PC-3 (cell line): ENCODE results near the gene PTCD1. TPM values are rescaled to one million over a fixed set of nuclear protein-coding genes. Genes with fewer than 3 reads are reported as not detected.

Experiments used
- ATAC-seq: fragments of 200-7000 bp; cut with Tn5 transposase; 2 replicates; pipeline ENCODE4 v1.9.1; 2020; ENCODE audit warnings: mild to moderate bottlenecking, moderate library complexity
- BruUV-seq: library from RNA; stranded (reverse); fragments of 400-500 nt; replicated peaks from 2 replicates; lab custom pipeline; 2021; lab: Mats Ljungman, UMichigan
- CTCF ChIA-PET: fragments of 300-600 bp; sonication (Branson Sonifier 250); formaldehyde crosslinking; loops from one replicate; lab custom pipeline; 2022; ENCODE audit warnings: antibody characterized with exemption; lab: Charles Lee
- POLR2A ChIA-PET: fragments of 300-600 bp; sonication (Branson Sonifier 250); formaldehyde crosslinking; loops from one replicate; lab custom pipeline; 2022; ENCODE audit warnings: antibody characterized with exemption; ENCODE audit not compliant: unreplicated experiment; lab: Charles Lee
- DNase-seq: peaks from one replicate; pipeline ENCODE4 v3.0.0-alpha.2; 2015
- H2AFZ ChIP-seq: fragments of 300-600 bp; sonication (generic); 2 replicates; pipeline ENCODE4 v1.6.0; 2016; ENCODE audit warnings: antibody characterized with exemption, low read length
- H3F3A ChIP-seq: fragments of 300-600 bp; sonication (generic); one replicate; pipeline ENCODE4 v1.6.0; 2017; ENCODE audit warnings: antibody characterized with exemption, low read length, control low read depth, mild to moderate bottlenecking; ENCODE audit not compliant: unreplicated experiment
- H3K27ac ChIP-seq: fragments of 300-600 bp; sonication (generic); 2 replicates; pipeline ENCODE4 v1.5.1; 2016; ENCODE audit warnings: mild to moderate bottlenecking, low read length
- H3K27me3 ChIP-seq: fragments of 300-600 bp; sonication (generic); 2 replicates; pipeline ENCODE4 v1.6.1; 2016; ENCODE audit warnings: low read length, mixed read lengths
- H3K36me3 ChIP-seq: fragments of 300-600 bp; sonication (generic); 2 replicates; pipeline ENCODE4 v1.6.1; 2016; ENCODE audit warnings: low read depth, mixed run types, low read length, mixed read lengths
- H3K4me1 ChIP-seq: fragments of 300-600 bp; sonication (generic); 2 replicates; pipeline ENCODE4 v1.5.1; 2016; ENCODE audit warnings: low read length; ENCODE audit not compliant: insufficient read depth
- H3K4me2 ChIP-seq: fragments of 300-600 bp; sonication (generic); 2 replicates; pipeline ENCODE4 v1.6.0; 2016; ENCODE audit warnings: low read length
- H3K4me3 ChIP-seq: fragments of 300-600 bp; sonication (generic); 2 replicates; pipeline ENCODE4 v1.5.1; 2016; ENCODE audit warnings: mild to moderate bottlenecking, low read length, mixed read lengths
- H3K79me2 ChIP-seq: fragments of 300-600 bp; sonication (generic); 2 replicates; pipeline ENCODE4 v1.6.1; 2017; ENCODE audit warnings: low read length, mixed read lengths
- H3K9ac ChIP-seq: fragments of 300-600 bp; sonication (generic); 2 replicates; pipeline ENCODE4 v1.6.0; 2016; ENCODE audit warnings: mild to moderate bottlenecking, low read length
- H3K9me2 ChIP-seq: fragments of 300-600 bp; sonication (generic); replicated peaks from 2 replicates; pipeline ENCODE4 v1.6.1; 2016; ENCODE audit warnings: mixed run types, low read length, mixed read lengths
- H3K9me3 ChIP-seq: fragments of 300-600 bp; sonication (generic); 2 replicates; pipeline ENCODE4 v1.6.1; 2016; ENCODE audit warnings: low read length, mixed read lengths
- H4K20me1 ChIP-seq: fragments of 300-600 bp; sonication (generic); 2 replicates; pipeline ENCODE4 v1.6.1; 2016; ENCODE audit warnings: low read length, mixed read lengths
- EZH2 ChIP-seq: fragments of 300-600 bp; sonication (generic); IDR thresholded peaks from one replicate; pipeline ENCODE4 v1.6.1; 2017; ENCODE audit warnings: antibody characterized with exemption, mild to moderate bottlenecking, low read length; ENCODE audit not compliant: unreplicated experiment
- EZH2phosphoT487 ChIP-seq: fragments of 300-600 bp; sonication (generic); IDR thresholded peaks from 2 replicates; pipeline ENCODE4 v1.6.1; 2018; ENCODE audit warnings: mild to moderate bottlenecking, antibody characterized with exemption, low read length, borderline replicate concordance
- intact Hi-C: fragments of 100-400 bp; cut with micrococcal nuclease; formaldehyde crosslinking; loops from 2 replicates; pipeline ENCODE4 v1.9.0; 2023
- total RNA-seq: library from RNA; depleted of rRNA; stranded (reverse); fragments of >200 nt; gene quantifications from 2 replicates; pipeline ENCODE4 v1.2.3, GENCODE V29; 2014
- TF ChIP-seq, protein P1 (sequence below): fragments of 300-600 bp; sonication (generic); conservative IDR thresholded peaks from 2 replicates; pipeline ENCODE4 v1.5.1; 2017; ENCODE audit warnings: antibody characterized with exemption, low read depth, mild to moderate bottlenecking, low read length

The PTCD1 gene
- total RNA-seq, 1 experiment from 2014 or later, result 10.4 TPM

- POLR2A ChIA-PET, result no interaction called here
- DNase-seq (no peak), ATAC-seq (no peak)
- H2AFZ ChIP-seq, result no peak overlapping the region
- H3K27ac ChIP-seq, result no peak overlapping the region
- intact Hi-C loops, result no loop called here
- no peak overlapping the region for H3K9ac ChIP-seq
- no peaks in the 10 kb centered on the region for H3K27me3 ChIP-seq
- no peak overlapping the region for H3K4me3 ChIP-seq
- TF ChIP-seq, protein P1, sequence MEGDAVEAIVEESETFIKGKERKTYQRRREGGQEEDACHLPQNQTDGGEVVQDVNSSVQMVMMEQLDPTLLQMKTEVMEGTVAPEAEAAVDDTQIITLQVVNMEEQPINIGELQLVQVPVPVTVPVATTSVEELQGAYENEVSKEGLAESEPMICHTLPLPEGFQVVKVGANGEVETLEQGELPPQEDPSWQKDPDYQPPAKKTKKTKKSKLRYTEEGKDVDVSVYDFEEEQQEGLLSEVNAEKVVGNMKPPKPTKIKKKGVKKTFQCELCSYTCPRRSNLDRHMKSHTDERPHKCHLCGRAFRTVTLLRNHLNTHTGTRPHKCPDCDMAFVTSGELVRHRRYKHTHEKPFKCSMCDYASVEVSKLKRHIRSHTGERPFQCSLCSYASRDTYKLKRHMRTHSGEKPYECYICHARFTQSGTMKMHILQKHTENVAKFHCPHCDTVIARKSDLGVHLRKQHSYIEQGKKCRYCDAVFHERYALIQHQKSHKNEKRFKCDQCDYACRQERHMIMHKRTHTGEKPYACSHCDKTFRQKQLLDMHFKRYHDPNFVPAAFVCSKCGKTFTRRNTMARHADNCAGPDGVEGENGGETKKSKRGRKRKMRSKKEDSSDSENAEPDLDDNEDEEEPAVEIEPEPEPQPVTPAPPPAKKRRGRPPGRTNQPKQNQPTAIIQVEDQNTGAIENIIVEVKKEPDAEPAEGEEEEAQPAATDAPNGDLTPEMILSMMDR, result no peak
- TF ChIP-seq EZH2phosphoT487 (no peak), EZH2 (no peak)
- no peaks in the 10 kb centered on the region for H3K9me3 ChIP-seq
- H3K9me2 ChIP-seq, result no peaks in the 10 kb centered on the region
- CTCF ChIA-PET, result no interaction called here
- peaks cover 20% of the 10 kb centered on the region; the same call in 1 of the 2 replicates for H4K20me1 ChIP-seq
- H3K4me1 ChIP-seq, result peaks cover 14% of the 10 kb centered on the region
- H3F3A ChIP-seq, result no peaks in the 10 kb centered on the region
- peaks cover 49% of the 10 kb centered on the region for H3K79me2 ChIP-seq
- H3K36me3 ChIP-seq, result peaks cover 34% of the 10 kb centered on the region
- no TSS peak for BruUV-seq
- H3K4me2 ChIP-seq, result no peak overlapping the region
Measured at GRCh38 chr7:99403764-99404163, 34.8 kb downstream of the PTCD1 start.

- no peaks in the 10 kb centered on the region for H3K27me3 ChIP-seq
- H3K79me2 ChIP-seq, result peaks cover 42% of the 10 kb centered on the region
- H3K27ac ChIP-seq, result no peak overlapping the region
- ATAC-seq, result no peak
- H3K9me2 ChIP-seq, result no peaks in the 10 kb centered on the region
- DNase-seq, result no peak
- H3K9me3 ChIP-seq, result no peaks in the 10 kb centered on the region
- peaks cover 20% of the 10 kb centered on the region; the same call in 1 of the 2 replicates for H4K20me1 ChIP-seq
- no peak overlapping the region for H3K4me3 ChIP-seq
- no peak overlapping the region for H3K9ac ChIP-seq
- BruUV-seq, result no TSS peak
- CTCF ChIA-PET, result no interaction called here
- no peak overlapping the region for H3K4me2 ChIP-seq
- peaks cover 34% of the 10 kb centered on the region for H3K36me3 ChIP-seq
- intact Hi-C loops, result no loop called here
- no peaks in the 10 kb centered on the region for H3F3A ChIP-seq
- POLR2A ChIA-PET, result no interaction called here
- H3K4me1 ChIP-seq, result peaks cover 14% of the 10 kb centered on the region
- no peak overlapping the region for H2AFZ ChIP-seq
- no peak for TF ChIP-seq EZH2phosphoT487
- TF ChIP-seq EZH2, result no peak
- TF ChIP-seq, protein P1, result no peak
Measured at GRCh38 chr7:99402854-99403253, 35.7 kb downstream of the PTCD1 start.

- ATAC-seq (no peak), DNase-seq (no peak)
- TF ChIP-seq, protein P1, result no peak
- TF ChIP-seq EZH2phosphoT487, result no peak
- no peak for TF ChIP-seq EZH2
- no peaks in the 10 kb centered on the region for H3K4me1 ChIP-seq
- POLR2A ChIA-PET, result no interaction called here
- no peaks in the 10 kb centered on the region for H3K9me2 ChIP-seq
- H3F3A ChIP-seq, result no peaks in the 10 kb centered on the region
- H3K4me3 ChIP-seq, result no peak overlapping the region
- CTCF ChIA-PET, result no interaction called here
- H3K9ac ChIP-seq, result no peak overlapping the region
- H3K4me2 ChIP-seq, result no peak overlapping the region
- BruUV-seq, result no TSS peak
- peaks cover 9% of the 10 kb centered on the region for H3K79me2 ChIP-seq
- intact Hi-C loops, result no loop called here
- peaks cover 13% of the 10 kb centered on the region; the same call in 1 of the 2 replicates for H4K20me1 ChIP-seq
- peaks cover 36% of the 10 kb centered on the region for H3K36me3 ChIP-seq
- no peaks in the 10 kb centered on the region for H3K27me3 ChIP-seq
- H3K27ac ChIP-seq, result no peak overlapping the region
- H2AFZ ChIP-seq, result no peak overlapping the region
- H3K9me3 ChIP-seq, result no peaks in the 10 kb centered on the region
Measured at GRCh38 chr7:99399597-99399996, 39.0 kb downstream of the PTCD1 start.
